Neuronal stem cell (in vitro differentiated cells): ENCODE results near the gene NPAS2.

Experiments
- DNase-seq: peaks from one replicate; pipeline ENCODE4 v3.0.0-alpha.2; 2013; ENCODE audit warnings: low spot score
- H2AFZ ChIP-seq: one replicate; pipeline ENCODE4 v1.6.1; 2013; ENCODE audit warnings: mild to moderate bottlenecking, low read length, inconsistent platforms
- H2AK5ac ChIP-seq: 2 replicates; pipeline ENCODE4 v1.6.1; 2013; ENCODE audit warnings: low read depth, mild to moderate bottlenecking, inconsistent platforms, low read length, moderate library complexity, mixed read lengths
- H2BK120ac ChIP-seq: 2 replicates; pipeline ENCODE4 v1.6.1; 2013; ENCODE audit warnings: low read depth, mild to moderate bottlenecking, inconsistent platforms, low read length, moderate library complexity, mixed read lengths
- H2BK12ac ChIP-seq: one replicate; pipeline ENCODE4 v1.6.1; 2013; ENCODE audit warnings: low read length, inconsistent platforms
- H2BK15ac ChIP-seq: 2 replicates; pipeline ENCODE4 v1.6.1; 2013; ENCODE audit warnings: mild to moderate bottlenecking, low read length, inconsistent platforms, mixed read lengths
- H2BK5ac ChIP-seq: one replicate; pipeline ENCODE4 v1.6.1; 2013; ENCODE audit warnings: inconsistent platforms, mild to moderate bottlenecking, low read length, moderate library complexity
- H3K14ac ChIP-seq: one replicate; pipeline ENCODE4 v1.6.1; 2013; ENCODE audit warnings: low read length, inconsistent platforms
- H3K18ac ChIP-seq: 2 replicates; pipeline ENCODE4 v1.6.1; 2013; ENCODE audit warnings: low read length, inconsistent platforms
- H3K23ac ChIP-seq: 2 replicates; pipeline ENCODE4 v1.6.1; 2013; ENCODE audit warnings: low read depth, mild to moderate bottlenecking, mixed read lengths, low read length, inconsistent platforms; ENCODE audit not compliant: poor library complexity
- H3K27ac ChIP-seq: replicated peaks from 3 replicates; pipeline ENCODE4 v1.5.1; 2013; ENCODE audit warnings: low read length, inconsistent platforms
- H3K27me3 ChIP-seq, 3 experiments: 2 replicates each; pipeline ENCODE4 v1.6.1; 2013; ENCODE audit warnings: low read length in 3 of 3, mild to moderate bottlenecking in 2 of 3, inconsistent platforms in 1 of 3, low read depth in 1 of 3, mixed read lengths in 1 of 3, moderate library complexity in 1 of 3; ENCODE audit not compliant: control insufficient read depth in 3 of 3, insufficient read depth in 3 of 3
- H3K36me3 ChIP-seq, 2 donors: replicated peaks in 1 of 2; 2 replicates each; pipeline ENCODE4 v1.6.1; 2013; ENCODE audit warnings: low read length in 2 of 2; ENCODE audit not compliant: control insufficient read depth in 2 of 2, insufficient read depth in 2 of 2
- H3K4ac ChIP-seq: 2 replicates; pipeline ENCODE4 v1.6.1; 2013; ENCODE audit warnings: inconsistent platforms, mild to moderate bottlenecking, low read length, moderate library complexity
- H3K4me1 ChIP-seq, 2 donors: 1 replicate in 1 of 2; 2 replicates in 1 of 2; pipeline ENCODE4 v1.6.1; 2013; ENCODE audit warnings: low read length in 2 of 2, low read depth in 1 of 2; ENCODE audit not compliant: control insufficient read depth in 2 of 2, insufficient read depth in 1 of 2
- H3K4me2 ChIP-seq: one replicate; pipeline ENCODE4 v1.6.1; 2013; ENCODE audit warnings: mild to moderate bottlenecking, low read length, inconsistent platforms; ENCODE audit not compliant: insufficient read depth, poor library complexity, severe bottlenecking
- H3K4me3 ChIP-seq, 2 donors: 2 replicates each; pipeline ENCODE4 v1.5.1; 2013; ENCODE audit warnings: low read length in 2 of 2, mild to moderate bottlenecking in 2 of 2, inconsistent platforms in 1 of 2, moderate library complexity in 1 of 2
- H3K79me1 ChIP-seq: one replicate; pipeline ENCODE4 v1.6.1; 2013; ENCODE audit warnings: low read depth, mild to moderate bottlenecking, inconsistent platforms, low read length, moderate library complexity
- H3K9ac ChIP-seq: one replicate; pipeline ENCODE4 v1.6.1; 2013; ENCODE audit warnings: mild to moderate bottlenecking, low read depth, low read length, inconsistent platforms; ENCODE audit not compliant: poor library complexity
- H3K9me3 ChIP-seq, 2 donors: replicated peaks in 1 of 2; 2 replicates each; pipeline versions ENCODE3 to v1.6.1; 2013; ENCODE audit warnings: low read length in 2 of 2, mild to moderate bottlenecking in 2 of 2, inconsistent platforms in 1 of 2, low read depth in 1 of 2, mixed read lengths in 1 of 2, moderate library complexity in 1 of 2; ENCODE audit not compliant: control insufficient read depth in 2 of 2, insufficient read depth in 1 of 2
- H4K8ac ChIP-seq: one replicate; pipeline ENCODE4 v1.6.1; 2013; ENCODE audit warnings: low read depth, mild to moderate bottlenecking, inconsistent platforms, low read length, moderate library complexity
- H4K91ac ChIP-seq: one replicate; pipeline ENCODE4 v1.6.1; 2013; ENCODE audit warnings: low read length, low read depth, mild to moderate bottlenecking, inconsistent platforms; ENCODE audit not compliant: poor library complexity
- WGBS, 2 donors: extraction: QIAGEN DNeasy Blood & Tissue Kit; methylation state at CpG; one replicate each; pipeline ENCODE4 v1.1.7; 2013; ENCODE audit warnings: missing lambda C conversion rate in 2 of 2, mixed read lengths in 1 of 2; ENCODE audit not compliant: insufficient read length in 2 of 2, insufficient replicate concordance in 1 of 2; ENCODE audit errors: extremely low coverage in 2 of 2; 5-methylcytosine and 5-hydroxymethylcytosine counted together

NPAS2 gene

DNA sequence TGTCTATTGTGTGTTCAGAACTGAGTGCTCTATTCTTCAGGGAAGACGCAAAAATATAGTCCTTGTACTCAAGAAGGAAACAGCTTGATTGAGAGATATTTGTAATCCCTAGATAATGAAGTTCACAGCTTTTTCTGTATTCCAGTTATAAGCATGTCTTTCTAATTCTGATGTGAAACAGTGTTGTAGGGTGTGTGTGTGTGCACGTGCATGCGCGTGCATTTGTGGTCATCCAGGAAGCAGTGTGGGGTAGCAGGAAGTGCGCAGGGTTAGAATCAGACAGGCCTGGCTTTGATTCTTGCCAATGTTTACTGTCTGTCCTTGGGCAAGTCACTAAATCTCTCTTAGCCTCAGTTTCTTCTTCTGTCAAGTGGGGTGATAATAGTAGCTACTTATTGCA, 87.9 kb downstream of the NPAS2 start:
- Histone ChIP-seq H2BK120ac (no peak overlapping the region), H3K14ac (no peak overlapping the region), H3K4me1 (peaks cover 0 to 6% of the 10 kb centered on the region in 2 donors), H2BK12ac (no peak overlapping the region), H4K8ac (no peak overlapping the region), H2AFZ (no peak overlapping the region), H3K9me3 (no peaks in the 10 kb centered on the region), H3K4me2 (no peak overlapping the region), H2BK5ac (no peak overlapping the region), H2BK15ac (no peak overlapping the region), H2AK5ac (no peak overlapping the region), H3K79me1 (no peaks in the 10 kb centered on the region), H3K36me3 (no peaks in the 10 kb centered on the region), H4K91ac (no peak overlapping the region), H3K4ac (no peak overlapping the region), H3K23ac (no peak overlapping the region), H3K9ac (no peak overlapping the region), H3K27me3 (peaks cover 0 to 6% (median 0%) of the 10 kb centered on the region in 3 experiments), H3K27ac (no peak overlapping the region), H3K18ac (no peak overlapping the region), H3K4me3 (no peak overlapping the region)
- DNase-seq = no peak
- no CpG with 5 or more reads among the region's 5 CpGs for WGBS, 2 donors

DNA sequence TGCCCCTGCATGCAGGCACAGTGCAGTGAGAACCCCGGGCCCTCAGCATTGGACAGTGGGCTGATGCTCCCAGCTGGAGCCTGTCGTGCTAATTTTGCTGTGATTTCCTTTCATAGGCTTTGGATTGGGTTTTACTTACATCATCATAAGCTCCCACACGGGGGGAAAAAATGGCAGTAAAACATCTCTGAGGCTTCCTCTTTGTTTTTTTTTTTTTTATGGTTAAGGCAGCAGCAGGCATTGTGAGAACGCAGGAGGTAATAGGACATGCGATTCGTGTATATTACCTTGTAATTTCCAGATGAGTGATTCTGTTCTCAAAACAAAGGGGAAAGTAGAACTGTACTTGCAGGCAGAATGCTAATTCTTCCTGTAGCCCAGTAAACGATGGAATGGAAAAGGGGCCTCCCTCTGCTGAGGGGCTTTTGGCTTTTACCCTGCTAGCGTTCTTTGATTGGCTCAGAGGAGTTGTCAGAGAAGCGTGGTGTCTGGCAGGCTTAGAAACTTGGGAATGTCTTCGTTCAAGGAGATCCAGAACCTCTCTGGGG, 89.7 kb downstream of the NPAS2 start:
- no peak overlapping the region for H2BK5ac ChIP-seq
- no peak overlapping the region for H3K23ac ChIP-seq
- peaks cover 0 to 2% of the 10 kb centered on the region in 2 donors for H3K4me1 ChIP-seq
- H3K27ac ChIP-seq = no peak overlapping the region
- H4K91ac ChIP-seq = no peak overlapping the region
- H3K9me3 ChIP-seq = no peaks in the 10 kb centered on the region
- H3K4ac ChIP-seq = no peak overlapping the region
- H3K4me3 ChIP-seq = no peak overlapping the region
- no peak overlapping the region for H3K14ac ChIP-seq
- H3K36me3 ChIP-seq = no peaks in the 10 kb centered on the region
- no peak overlapping the region for H3K18ac ChIP-seq
- H3K4me2 ChIP-seq = no peak overlapping the region
- H3K9ac ChIP-seq = no peak overlapping the region
- peak overlapping the region; percentile 27 for H2AFZ ChIP-seq
- no peaks in the 10 kb centered on the region for H3K79me1 ChIP-seq
- DNase-seq = no peak
- no peak overlapping the region for H2BK120ac ChIP-seq
- H2AK5ac ChIP-seq = no peak overlapping the region
- WGBS, 2 donors = no CpG with 5 or more reads among the region's 10 CpGs
- H2BK12ac ChIP-seq = no peak overlapping the region
- no peak overlapping the region for H4K8ac ChIP-seq
- H3K27me3 ChIP-seq = peaks cover 0 to 6% (median 0%) of the 10 kb centered on the region in 3 experiments
- no peak overlapping the region for H2BK15ac ChIP-seq

DNA sequence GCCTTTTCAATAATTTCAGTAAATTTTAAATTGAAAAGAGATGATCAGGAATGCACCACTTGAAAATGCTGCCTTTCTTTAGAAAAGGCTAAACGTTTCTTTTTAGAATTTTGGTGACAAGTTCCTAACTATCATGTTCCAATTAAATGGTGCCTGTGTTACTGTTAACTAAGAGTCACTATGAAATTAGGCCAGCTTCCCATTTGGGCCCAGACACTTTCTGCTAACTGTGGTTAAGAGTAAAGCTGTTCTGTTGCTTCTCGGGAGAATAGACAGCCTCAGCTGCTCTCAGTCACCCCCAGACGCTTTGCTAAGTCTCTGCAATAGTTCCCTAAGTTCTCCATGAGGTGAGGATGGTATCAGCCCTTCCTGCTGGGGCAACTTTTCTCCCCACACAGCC, 90.2 kb downstream of the NPAS2 start:
- Histone ChIP-seq H3K14ac (no peak overlapping the region), H2BK120ac (no peak overlapping the region), H2BK5ac (no peak overlapping the region), H3K23ac (no peak overlapping the region), H4K91ac (no peak overlapping the region), H2AFZ (peak overlapping the region; percentile 27), H3K18ac (no peak overlapping the region), H3K4me3 (no peak overlapping the region), H3K4me1 (no peaks in the 10 kb centered on the region), H2BK12ac (no peak overlapping the region), H3K9ac (no peak overlapping the region), H3K4ac (no peak overlapping the region), H3K27me3 (peaks cover 0 to 6% (median 0%) of the 10 kb centered on the region in 3 experiments), H3K79me1 (no peaks in the 10 kb centered on the region), H4K8ac (no peak overlapping the region), H2AK5ac (no peak overlapping the region), H3K27ac (no peak overlapping the region), H3K4me2 (no peak overlapping the region), H3K36me3 (no peaks in the 10 kb centered on the region), H2BK15ac (no peak overlapping the region), H3K9me3 (no peaks in the 10 kb centered on the region)
- DNase-seq = no peak
- no CpG with 5 or more reads among the region's 3 CpGs for WGBS, 2 donors

DNA sequence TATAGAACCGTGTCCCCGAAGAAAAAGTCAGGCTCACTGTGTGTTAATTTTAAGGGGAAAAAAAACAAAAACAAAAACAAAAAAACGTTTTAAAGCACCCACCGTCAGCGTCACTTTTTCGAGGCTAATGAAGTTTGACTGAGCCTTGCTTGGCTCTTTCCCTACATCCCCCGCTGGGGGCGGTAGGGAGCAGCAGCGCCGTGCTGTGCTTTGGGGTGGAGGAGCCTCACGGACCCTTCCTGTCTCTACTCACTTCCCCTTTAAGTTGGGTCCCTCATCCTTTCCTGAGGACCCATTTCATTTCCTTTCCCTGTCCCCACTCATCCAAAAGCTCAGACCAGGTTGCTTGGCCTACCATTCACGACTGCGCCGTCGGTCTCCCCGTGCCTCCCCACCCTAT, 99.4 kb downstream of the NPAS2 start:
- H4K8ac ChIP-seq = no peak overlapping the region
- H2AK5ac ChIP-seq = no peak overlapping the region
- H4K91ac ChIP-seq = no peak overlapping the region
- H3K14ac ChIP-seq = no peak overlapping the region
- H3K27ac ChIP-seq = no peak overlapping the region
- no peak overlapping the region for H2BK120ac ChIP-seq
- WGBS, 2 donors = no CpG with 5 or more reads among the region's 16 CpGs
- no peak overlapping the region for H2BK5ac ChIP-seq
- no peak overlapping the region for H2BK12ac ChIP-seq
- H3K4me3 ChIP-seq = peak overlapping the region in 1 of 2 donors; percentile 54
- H3K4me2 ChIP-seq = no peak overlapping the region
- no peaks in the 10 kb centered on the region for H3K9me3 ChIP-seq
- no peak overlapping the region for H3K4ac ChIP-seq
- H3K23ac ChIP-seq = no peak overlapping the region
- DNase-seq = no peak
- no peak overlapping the region for H2AFZ ChIP-seq
- H3K27me3 ChIP-seq = no peaks in the 10 kb centered on the region
- no peaks in the 10 kb centered on the region for H3K36me3 ChIP-seq
- no peak overlapping the region for H3K18ac ChIP-seq
- H3K79me1 ChIP-seq = no peaks in the 10 kb centered on the region
- H3K9ac ChIP-seq = no peak overlapping the region
- H2BK15ac ChIP-seq = no peak overlapping the region
- no peaks in the 10 kb centered on the region for H3K4me1 ChIP-seq
